ENCODE measurements around the gene XPO5. TPM values are rescaled to one million over a fixed set of nuclear protein-coding genes. Genes with fewer than 3 reads are reported as not detected.
A peak's percentile ranks its signal among the peaks of the same experiment; 100 is the strongest.

The XPO5 gene
- total and polyA plus RNA-seq, 2 of the 4 experiments (the other 2 are of a cell fraction), result 29.0 to 30.1 TPM

DNA sequence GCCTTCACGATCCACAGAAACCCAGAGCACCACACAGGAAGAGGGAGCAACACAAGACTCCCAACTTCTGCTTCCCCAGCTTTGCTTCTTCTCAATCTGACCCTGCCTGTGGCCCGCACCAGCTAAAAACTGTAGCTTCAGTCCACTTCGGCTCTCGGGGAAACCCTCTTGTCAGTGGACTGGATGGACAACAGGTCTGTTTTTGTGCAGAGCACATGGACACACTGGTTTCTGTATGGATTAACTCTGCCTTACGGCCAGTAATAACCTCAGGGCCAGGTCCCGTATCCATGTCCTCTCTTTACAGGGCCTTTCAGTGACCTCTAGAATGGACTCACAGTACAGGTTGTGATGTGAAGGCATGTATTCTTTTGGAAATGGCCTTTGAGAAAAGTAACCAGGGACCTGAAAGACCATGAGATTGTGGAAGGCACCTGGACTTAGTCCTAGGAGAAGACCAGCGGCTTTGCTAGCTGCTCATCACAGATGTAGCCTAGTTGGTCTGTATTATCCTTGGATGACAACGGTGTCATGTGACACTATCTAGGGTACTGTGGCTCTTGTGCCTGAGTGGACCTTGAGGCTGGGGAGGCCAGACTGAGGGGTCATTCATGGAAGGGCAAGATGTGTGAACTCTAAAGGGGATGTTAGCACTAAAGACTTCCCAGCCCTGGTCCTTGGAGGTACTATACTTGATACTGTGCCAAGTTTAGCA is 53.1 kb downstream of the XPO5 start:
- peaks cover 68% of the 10 kb centered on the region for H3K36me3 ChIP-seq (ENCODE audit: control insufficient read depth, insufficient read depth, low read length)
- H4K20me1 ChIP-seq (ENCODE audit: insufficient read depth, low read length), result no peaks in the 10 kb centered on the region; the same call in 1 of the 2 replicates
- no peak overlapping the region for H3K23ac ChIP-seq (ENCODE audit: low read depth, low read length)
- no peak overlapping the region for H3K56ac ChIP-seq (ENCODE audit: extremely low read depth, insufficient read depth, low read length)
- no peaks in the 10 kb centered on the region for H3K27me3 ChIP-seq (ENCODE audit: control insufficient read depth, insufficient read depth, low read length)
- H3K9me1 ChIP-seq (ENCODE audit: insufficient read depth, low read length), result peaks cover 5% of the 10 kb centered on the region; the same call in 1 of the 2 replicates
- H3K9ac ChIP-seq (ENCODE audit: low read depth, low read length), result no peak overlapping the region
- no peak overlapping the region for H3K4ac ChIP-seq (ENCODE audit: low read depth, low read length)
- dilution Hi-C loops (cut with HindIII; ENCODE audit: low sequenced_read_pairs, unreplicated experiment), result no loop called here
- H2AFZ ChIP-seq (replicated peaks; ENCODE audit: low read length, poor library complexity), result no peak overlapping the region
- TSS peak; percentile 74 for BruUV-seq (replicated peaks)
- WGBS, 2 experiments (ENCODE audit: extremely low coverage in 2 of 2, insufficient read length in 1 of 2), result 90% methylated on average over 3 of the region's 8 CpGs; no CpG with 5 or more reads in 1 of the 2 experiments
- H3K4me2 ChIP-seq (ENCODE audit: low read depth, low read length), result no peak overlapping the region
- TF ChIP-seq NFE2L2 (IDR thresholded peaks at IDR 0.05; ENCODE audit: low read depth, low read length), result no peak
- TF ChIP-seq, protein P1, sequence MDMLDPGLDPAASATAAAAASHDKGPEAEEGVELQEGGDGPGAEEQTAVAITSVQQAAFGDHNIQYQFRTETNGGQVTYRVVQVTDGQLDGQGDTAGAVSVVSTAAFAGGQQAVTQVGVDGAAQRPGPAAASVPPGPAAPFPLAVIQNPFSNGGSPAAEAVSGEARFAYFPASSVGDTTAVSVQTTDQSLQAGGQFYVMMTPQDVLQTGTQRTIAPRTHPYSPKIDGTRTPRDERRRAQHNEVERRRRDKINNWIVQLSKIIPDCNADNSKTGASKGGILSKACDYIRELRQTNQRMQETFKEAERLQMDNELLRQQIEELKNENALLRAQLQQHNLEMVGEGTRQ (IDR thresholded peaks at IDR 0.05; ENCODE audit: low read depth, low read length), result no peak
- no peak for TF ChIP-seq RAD21 (IDR thresholded peaks at IDR 0.05; ENCODE audit: low read length)
- no peak for TF ChIP-seq BHLHE40 (IDR thresholded peaks at IDR 0.05; ENCODE audit: low read depth, low read length)
- TF ChIP-seq SMC3 (IDR thresholded peaks at IDR 0.05; ENCODE audit: low read depth, low read length), result no peak
- TF ChIP-seq, protein P2, sequence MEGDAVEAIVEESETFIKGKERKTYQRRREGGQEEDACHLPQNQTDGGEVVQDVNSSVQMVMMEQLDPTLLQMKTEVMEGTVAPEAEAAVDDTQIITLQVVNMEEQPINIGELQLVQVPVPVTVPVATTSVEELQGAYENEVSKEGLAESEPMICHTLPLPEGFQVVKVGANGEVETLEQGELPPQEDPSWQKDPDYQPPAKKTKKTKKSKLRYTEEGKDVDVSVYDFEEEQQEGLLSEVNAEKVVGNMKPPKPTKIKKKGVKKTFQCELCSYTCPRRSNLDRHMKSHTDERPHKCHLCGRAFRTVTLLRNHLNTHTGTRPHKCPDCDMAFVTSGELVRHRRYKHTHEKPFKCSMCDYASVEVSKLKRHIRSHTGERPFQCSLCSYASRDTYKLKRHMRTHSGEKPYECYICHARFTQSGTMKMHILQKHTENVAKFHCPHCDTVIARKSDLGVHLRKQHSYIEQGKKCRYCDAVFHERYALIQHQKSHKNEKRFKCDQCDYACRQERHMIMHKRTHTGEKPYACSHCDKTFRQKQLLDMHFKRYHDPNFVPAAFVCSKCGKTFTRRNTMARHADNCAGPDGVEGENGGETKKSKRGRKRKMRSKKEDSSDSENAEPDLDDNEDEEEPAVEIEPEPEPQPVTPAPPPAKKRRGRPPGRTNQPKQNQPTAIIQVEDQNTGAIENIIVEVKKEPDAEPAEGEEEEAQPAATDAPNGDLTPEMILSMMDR (conservative IDR thresholded peaks at IDR 0.05; ENCODE audit: low read depth, low read length), result no peak
- TF ChIP-seq RCOR1 (IDR thresholded peaks at IDR 0.05; ENCODE audit: insufficient replicate concordance, low read length), result no peak
- no peak for TF ChIP-seq CHD1 (IDR thresholded peaks at IDR 0.05; ENCODE audit: low read depth, low read length)
- TF ChIP-seq CEBPB (IDR thresholded peaks at IDR 0.05; ENCODE audit: low read depth, low read length), result no peak
- TF ChIP-seq, protein P3, sequence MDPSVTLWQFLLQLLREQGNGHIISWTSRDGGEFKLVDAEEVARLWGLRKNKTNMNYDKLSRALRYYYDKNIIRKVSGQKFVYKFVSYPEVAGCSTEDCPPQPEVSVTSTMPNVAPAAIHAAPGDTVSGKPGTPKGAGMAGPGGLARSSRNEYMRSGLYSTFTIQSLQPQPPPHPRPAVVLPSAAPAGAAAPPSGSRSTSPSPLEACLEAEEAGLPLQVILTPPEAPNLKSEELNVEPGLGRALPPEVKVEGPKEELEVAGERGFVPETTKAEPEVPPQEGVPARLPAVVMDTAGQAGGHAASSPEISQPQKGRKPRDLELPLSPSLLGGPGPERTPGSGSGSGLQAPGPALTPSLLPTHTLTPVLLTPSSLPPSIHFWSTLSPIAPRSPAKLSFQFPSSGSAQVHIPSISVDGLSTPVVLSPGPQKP (IDR thresholded peaks at IDR 0.05; ENCODE audit: borderline replicate concordance, low read depth, low read length), result no peak
- TF ChIP-seq MXI1 (IDR thresholded peaks at IDR 0.05; ENCODE audit: borderline replicate concordance, low read depth, low read length), result no peak
- no peak for TF ChIP-seq MAFK (IDR thresholded peaks at IDR 0.05; ENCODE audit: low read depth, low read length)
- no peak for TF ChIP-seq FOS (IDR thresholded peaks at IDR 0.05; ENCODE audit: low read depth, low read length)
- TF ChIP-seq POLR2A (IDR thresholded peaks at IDR 0.05; ENCODE audit: low read depth, low read length), result no peak
- no peak overlapping the region for H4K91ac ChIP-seq (ENCODE audit: insufficient read depth, low read depth, low read length)
- POLR2A ChIA-PET (ENCODE audit: unreplicated experiment), result no interaction called here
- in situ Hi-C loops (cut with MboI; ENCODE audit: low sequenced_read_pairs), result no loop called here
- no peak overlapping the region for H3K18ac ChIP-seq (ENCODE audit: low read depth, low read length)
- H2BK20ac ChIP-seq (ENCODE audit: low read depth, low read length), result no peak overlapping the region
- H4K8ac ChIP-seq (ENCODE audit: low read depth in 2 of 2, low read length in 2 of 2), result no peak overlapping the region
- no peak overlapping the region for H3K4me3 ChIP-seq (ENCODE audit: insufficient read depth, low read depth, low read length)
- H3K27ac ChIP-seq (ENCODE audit: insufficient read depth, low read length), result no peak overlapping the region
- no peak overlapping the region for H2BK5ac ChIP-seq (ENCODE audit: low read depth, low read length, poor library complexity, severe bottlenecking)
- H3K14ac ChIP-seq (replicated peaks; ENCODE audit: low read depth, low read length), result no peak overlapping the region
- H4K5ac ChIP-seq (ENCODE audit: low read depth, low read length), result no peak overlapping the region
- intact Hi-C loops (cut with micrococcal nuclease), result loop anchor here (5.0 kb wide), 1 partner anchor 40 kb away; no protein-coding TSS in a partner anchor
- H2AK9ac ChIP-seq (replicated peaks; ENCODE audit: low read depth, low read length, poor library complexity), result no peak overlapping the region
- CTCF ChIA-PET, result no interaction called here
- peaks cover 10 to 36% of the 10 kb centered on the region in 2 experiments for H3K79me1 ChIP-seq (ENCODE audit: low read depth in 1 of 2, low read length in 2 of 2)
- H2BK15ac ChIP-seq (ENCODE audit: low read depth, low read length), result no peak overlapping the region
- no peak overlapping the region for H2AK5ac ChIP-seq (ENCODE audit: low read depth, low read length)
- no peak overlapping the region for H2BK120ac ChIP-seq (ENCODE audit: low read depth, low read length)
- ATAC-seq (ENCODE audit: low read depth) (no peak), DNase-seq (no peak)
- peaks cover 6% of the 10 kb centered on the region for H3K4me1 ChIP-seq (ENCODE audit: control insufficient read depth, insufficient read depth, low read length)
- H3K9me3 ChIP-seq (ENCODE audit: control insufficient read depth, insufficient read depth, low read length), result no peaks in the 10 kb centered on the region
